ENCODE measurements around the gene PITPNB. TPM values are rescaled to one million over a fixed set of nuclear protein-coding genes. Genes with fewer than 3 reads are reported as not detected.

The PITPNB gene
- total RNA-seq, 3 donors from 2014 or later: 42.5 to 130 (median 47.4) TPM

DNA sequence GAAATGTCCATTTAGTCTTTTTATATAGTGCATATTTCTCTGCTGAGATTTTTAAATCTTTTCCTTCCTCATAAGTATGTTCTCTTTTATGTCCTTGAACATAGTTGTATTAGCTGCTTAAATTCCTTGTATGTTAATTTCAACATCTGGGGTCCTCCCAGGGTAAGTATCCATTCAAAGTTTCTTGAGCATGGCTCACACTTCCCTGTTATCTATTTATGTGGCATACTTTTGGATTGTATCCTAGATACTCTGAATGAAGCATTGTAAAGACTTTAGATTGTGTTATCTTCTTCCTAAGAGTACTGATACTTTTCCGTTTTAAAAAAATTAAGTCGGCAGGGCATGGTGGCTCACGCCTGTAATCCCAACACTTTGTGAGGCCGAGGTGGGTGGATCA, 28.4 kb upstream of the PITPNB start:
- Histone ChIP-seq H3K4me1 (ENCODE audit: low read depth) (no peaks in the 10 kb centered on the region), H3K4me3 (no peak overlapping the region), H3K36me3 (ENCODE audit: low read depth) (no peaks in the 10 kb centered on the region), H3K9me3 (no peaks in the 10 kb centered on the region)
- ATAC-seq (no peak), DNase-seq (no peak)
- TF ChIP-seq, protein P1, sequence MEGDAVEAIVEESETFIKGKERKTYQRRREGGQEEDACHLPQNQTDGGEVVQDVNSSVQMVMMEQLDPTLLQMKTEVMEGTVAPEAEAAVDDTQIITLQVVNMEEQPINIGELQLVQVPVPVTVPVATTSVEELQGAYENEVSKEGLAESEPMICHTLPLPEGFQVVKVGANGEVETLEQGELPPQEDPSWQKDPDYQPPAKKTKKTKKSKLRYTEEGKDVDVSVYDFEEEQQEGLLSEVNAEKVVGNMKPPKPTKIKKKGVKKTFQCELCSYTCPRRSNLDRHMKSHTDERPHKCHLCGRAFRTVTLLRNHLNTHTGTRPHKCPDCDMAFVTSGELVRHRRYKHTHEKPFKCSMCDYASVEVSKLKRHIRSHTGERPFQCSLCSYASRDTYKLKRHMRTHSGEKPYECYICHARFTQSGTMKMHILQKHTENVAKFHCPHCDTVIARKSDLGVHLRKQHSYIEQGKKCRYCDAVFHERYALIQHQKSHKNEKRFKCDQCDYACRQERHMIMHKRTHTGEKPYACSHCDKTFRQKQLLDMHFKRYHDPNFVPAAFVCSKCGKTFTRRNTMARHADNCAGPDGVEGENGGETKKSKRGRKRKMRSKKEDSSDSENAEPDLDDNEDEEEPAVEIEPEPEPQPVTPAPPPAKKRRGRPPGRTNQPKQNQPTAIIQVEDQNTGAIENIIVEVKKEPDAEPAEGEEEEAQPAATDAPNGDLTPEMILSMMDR (IDR thresholded peaks at IDR 0.05): no peak
- intact Hi-C loops (cut with DNase I, micrococcal nuclease): no loop called here

- no peak for ATAC-seq
- no peaks in the 10 kb centered on the region for H3K4me1 ChIP-seq (ENCODE audit: low read depth)
- no peak overlapping the region for H3K4me3 ChIP-seq
- H3K36me3 ChIP-seq (ENCODE audit: low read depth): no peaks in the 10 kb centered on the region
- DNase-seq: no peak
- TF ChIP-seq, protein P1 (IDR thresholded peaks at IDR 0.05): no peak
- intact Hi-C loops (cut with DNase I, micrococcal nuclease): no loop called here
- no peaks in the 10 kb centered on the region for H3K9me3 ChIP-seq
Measured at GRCh38 chr22:27941143-27941542, 22.1 kb upstream of the PITPNB start.

- H3K4me1 ChIP-seq (ENCODE audit: low read depth): no peaks in the 10 kb centered on the region
- no peaks in the 10 kb centered on the region for H3K36me3 ChIP-seq (ENCODE audit: low read depth)
- TF ChIP-seq, protein P1 (IDR thresholded peaks at IDR 0.05): no peak
- intact Hi-C loops (cut with DNase I, micrococcal nuclease): no loop called here
- ATAC-seq (no peak), DNase-seq (no peak)
- no peak overlapping the region for H3K4me3 ChIP-seq
- H3K9me3 ChIP-seq: no peaks in the 10 kb centered on the region
Measured at GRCh38 chr22:27937453-27937852, 18.4 kb upstream of the PITPNB start.

DNA sequence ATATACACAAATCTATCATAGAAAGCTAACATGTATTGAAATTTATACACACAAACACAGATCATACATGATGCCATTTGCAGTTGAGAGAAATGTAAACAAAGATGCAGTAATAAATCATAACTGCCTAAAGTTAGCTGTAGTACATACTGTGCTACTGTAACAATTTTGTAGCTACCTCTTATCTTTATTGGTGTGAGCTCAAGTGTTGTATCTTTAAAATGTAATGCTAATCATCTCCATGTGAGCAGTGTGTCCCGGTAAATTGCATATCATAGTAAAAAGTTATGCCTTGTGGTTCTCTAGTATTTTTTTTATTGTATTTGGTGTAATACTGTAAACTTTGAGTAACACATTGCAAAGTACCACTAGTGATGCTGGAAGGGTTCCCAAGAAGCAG, 16.8 kb upstream of the PITPNB start:
- Histone ChIP-seq H3K36me3 (ENCODE audit: low read depth) (no peaks in the 10 kb centered on the region), H3K9me3 (no peaks in the 10 kb centered on the region), H3K4me1 (ENCODE audit: low read depth) (no peaks in the 10 kb centered on the region), H3K4me3 (no peak overlapping the region)
- TF ChIP-seq, protein P1 (IDR thresholded peaks at IDR 0.05): no peak
- intact Hi-C loops (cut with DNase I, micrococcal nuclease): no loop called here
- DNase-seq (no peak), ATAC-seq (peak; percentile 98)

DNA sequence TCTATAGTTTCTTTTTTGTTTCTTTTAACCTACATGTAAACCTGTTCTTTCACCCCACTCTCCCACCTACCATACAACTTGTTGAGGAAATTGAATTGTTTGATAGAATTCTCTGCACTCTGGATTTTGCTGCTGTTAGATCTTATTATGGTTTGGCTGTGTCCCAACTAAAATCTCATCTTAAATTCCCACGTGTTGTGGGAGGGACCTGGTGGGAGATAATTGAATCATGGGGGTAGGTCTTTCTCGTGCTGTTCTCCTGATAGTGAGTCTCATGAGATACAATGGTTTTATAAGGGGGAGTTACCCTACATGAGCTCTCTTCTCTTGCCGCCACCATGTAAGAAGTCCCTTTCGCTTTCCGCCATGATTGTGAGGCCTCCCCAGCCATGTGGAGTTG, 15.0 kb upstream of the PITPNB start:
- H3K4me1 ChIP-seq (ENCODE audit: low read depth): no peaks in the 10 kb centered on the region
- no peaks in the 10 kb centered on the region for H3K9me3 ChIP-seq
- no peak overlapping the region for H3K4me3 ChIP-seq
- intact Hi-C loops (cut with DNase I, micrococcal nuclease): no loop called here
- DNase-seq (no peak), ATAC-seq (no peak)
- no peaks in the 10 kb centered on the region for H3K36me3 ChIP-seq (ENCODE audit: low read depth)
- TF ChIP-seq, protein P1 (IDR thresholded peaks at IDR 0.05): no peak

Data from mucosa of descending colon (tissue), 3 donors.